ENCODE measurements around the gene GAL3ST1.
"Not testable (repeated sequence)": the region's sequence is repeated elsewhere in the genome, so short reads cannot be mapped to it uniquely, and the experiment has no call there.

Gene GAL3ST1

GRCh38 chr22:30564761-30565119 is 9.7 kb downstream of the GAL3ST1 start:
- no peak for DNase-seq (ENCODE audit: low read depth in 2 of 2)

- DNase-seq (ENCODE audit: low read depth in 2 of 2) = no peak
Observed at GRCh38 chr22:30564045-30564760, 10.3 kb downstream of the GAL3ST1 start.

- no peak for DNase-seq (ENCODE audit: low read depth in 2 of 2)
Observed at GRCh38 chr22:30562366-30562765, 12.1 kb downstream of the GAL3ST1 start.

- DNase-seq (ENCODE audit: low read depth in 2 of 2) = no peak
Observed at GRCh38 chr22:30561402-30562189, 12.9 kb downstream of the GAL3ST1 start.

DNA sequence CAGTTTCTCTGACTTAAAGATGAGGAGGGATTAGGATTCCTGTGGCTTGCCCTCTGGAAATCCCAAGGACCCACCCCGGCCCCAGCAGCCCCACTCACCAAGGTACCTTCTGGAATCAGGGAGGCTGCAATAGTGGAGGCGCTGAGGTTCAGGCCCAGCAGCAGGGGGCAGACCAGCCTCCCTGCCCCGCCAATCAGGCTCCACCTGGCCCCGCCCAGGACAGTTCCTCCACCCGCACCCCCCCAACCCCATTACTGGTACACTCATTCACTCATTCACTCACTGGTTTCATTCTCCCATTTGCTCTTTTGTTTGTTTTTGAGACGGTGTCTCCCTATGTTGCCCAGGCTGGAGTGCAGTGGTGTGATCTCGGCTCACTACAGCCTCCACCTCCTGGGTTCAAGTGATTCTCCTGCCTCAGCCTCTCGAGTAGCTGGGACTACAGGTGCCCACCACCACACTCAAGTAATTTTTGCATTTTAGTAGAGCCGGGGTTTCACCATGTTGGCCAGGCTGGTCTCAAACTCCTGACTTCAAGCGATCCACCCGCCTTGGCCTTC is 13.7 kb downstream of the GAL3ST1 start:
- not testable (repeated sequence) for DNase-seq (ENCODE audit: low read depth in 2 of 2)

DNA sequence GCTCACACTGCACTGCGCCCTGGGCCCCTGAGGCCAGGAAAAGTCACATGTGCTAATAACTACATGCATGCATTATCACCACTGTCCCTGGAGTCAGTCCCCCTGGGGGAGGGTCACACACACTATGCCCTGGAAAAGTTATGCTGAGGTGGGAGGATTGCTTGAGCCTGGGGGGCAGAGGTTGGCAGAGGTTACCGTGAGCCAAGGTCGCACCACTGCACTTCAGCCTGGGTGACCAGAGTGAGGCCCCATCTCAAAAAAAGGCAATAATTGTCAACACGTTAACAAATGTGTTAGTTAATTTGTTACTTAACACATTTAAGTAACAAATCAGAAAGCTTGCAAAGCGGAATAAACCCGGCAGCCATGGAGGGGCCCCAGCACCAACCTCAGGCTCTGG is 14.6 kb downstream of the GAL3ST1 start:
- DNase-seq (ENCODE audit: low read depth in 2 of 2) = no peak

DNA sequence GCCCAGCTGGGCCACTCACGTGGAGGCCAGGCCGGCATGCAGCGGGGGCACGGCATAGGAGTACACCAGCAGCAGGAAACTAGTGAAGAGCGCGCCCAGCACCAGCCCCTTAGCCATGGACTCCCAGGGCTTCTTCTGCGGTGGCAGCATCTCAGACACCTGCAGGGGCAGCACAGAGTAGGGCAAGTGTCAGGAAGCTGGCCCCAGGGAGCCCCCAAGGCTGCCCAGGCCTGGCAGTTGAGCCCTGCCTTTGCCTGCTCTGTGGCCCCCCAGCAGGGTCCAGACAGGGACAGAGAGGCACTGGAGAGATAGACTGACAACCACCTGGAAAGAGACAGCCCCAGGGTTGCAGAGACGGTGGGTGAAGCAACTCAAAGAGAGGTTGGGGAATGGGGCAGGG is 17.2 kb downstream of the GAL3ST1 start:
- DNase-seq (ENCODE audit: low read depth in 2 of 2) = no peak

- no peak for DNase-seq (ENCODE audit: low read depth in 2 of 2)
Observed at GRCh38 chr22:30556388-30556787, 18.1 kb downstream of the GAL3ST1 start.

GRCh38 chr22:30555282-30556210 is 18.9 kb downstream of the GAL3ST1 start:
- DNase-seq (ENCODE audit: low read depth in 2 of 2) = no peak

- no peak for DNase-seq (ENCODE audit: low read depth in 2 of 2)
Observed at GRCh38 chr22:30553971-30554370, 20.5 kb downstream of the GAL3ST1 start.

GRCh38 chr22:30552719-30553118 is 21.7 kb downstream of the GAL3ST1 start:
- DNase-seq (ENCODE audit: low read depth in 2 of 2) = no peak

GRCh38 chr22:30551813-30552212 is 22.7 kb downstream of the GAL3ST1 start:
- not testable (repeated sequence) for DNase-seq (ENCODE audit: low read depth in 2 of 2)

- DNase-seq (ENCODE audit: low read depth in 2 of 2) = no peak
Observed at GRCh38 chr22:30547188-30547587, 27.3 kb downstream of the GAL3ST1 start.

GRCh38 chr22:30546616-30547015 is 27.8 kb downstream of the GAL3ST1 start, which contains the start of gene SEC14L6:
Gene SEC14L6, minus strand, starts transcription at chr22:30546741. Its CDS starts 59 bp downstream, at chr22:30546682.
- DNase-seq (ENCODE audit: low read depth in 2 of 2) = no peak

DNA sequence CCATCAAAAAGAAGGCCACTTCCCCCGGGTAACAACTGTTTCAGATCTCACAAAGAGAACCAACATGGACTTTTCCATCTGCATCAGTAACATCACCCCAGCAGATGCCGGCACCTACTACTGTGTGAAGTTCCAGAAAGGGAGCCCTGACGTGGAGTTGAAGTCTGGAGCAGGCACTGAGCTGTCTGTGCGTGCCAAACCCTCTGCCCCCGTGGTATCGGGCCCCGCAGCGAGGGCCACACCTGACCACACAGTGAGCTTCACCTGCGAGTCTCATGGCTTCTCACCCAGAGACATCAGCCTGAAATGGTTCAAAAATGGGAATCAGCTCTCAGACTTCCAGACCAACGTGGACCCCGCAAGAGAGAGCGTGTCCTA is 31.7 kb downstream of the GAL3ST1 start:
- no peak for DNase-seq (ENCODE audit: low read depth in 2 of 2)

DNA sequence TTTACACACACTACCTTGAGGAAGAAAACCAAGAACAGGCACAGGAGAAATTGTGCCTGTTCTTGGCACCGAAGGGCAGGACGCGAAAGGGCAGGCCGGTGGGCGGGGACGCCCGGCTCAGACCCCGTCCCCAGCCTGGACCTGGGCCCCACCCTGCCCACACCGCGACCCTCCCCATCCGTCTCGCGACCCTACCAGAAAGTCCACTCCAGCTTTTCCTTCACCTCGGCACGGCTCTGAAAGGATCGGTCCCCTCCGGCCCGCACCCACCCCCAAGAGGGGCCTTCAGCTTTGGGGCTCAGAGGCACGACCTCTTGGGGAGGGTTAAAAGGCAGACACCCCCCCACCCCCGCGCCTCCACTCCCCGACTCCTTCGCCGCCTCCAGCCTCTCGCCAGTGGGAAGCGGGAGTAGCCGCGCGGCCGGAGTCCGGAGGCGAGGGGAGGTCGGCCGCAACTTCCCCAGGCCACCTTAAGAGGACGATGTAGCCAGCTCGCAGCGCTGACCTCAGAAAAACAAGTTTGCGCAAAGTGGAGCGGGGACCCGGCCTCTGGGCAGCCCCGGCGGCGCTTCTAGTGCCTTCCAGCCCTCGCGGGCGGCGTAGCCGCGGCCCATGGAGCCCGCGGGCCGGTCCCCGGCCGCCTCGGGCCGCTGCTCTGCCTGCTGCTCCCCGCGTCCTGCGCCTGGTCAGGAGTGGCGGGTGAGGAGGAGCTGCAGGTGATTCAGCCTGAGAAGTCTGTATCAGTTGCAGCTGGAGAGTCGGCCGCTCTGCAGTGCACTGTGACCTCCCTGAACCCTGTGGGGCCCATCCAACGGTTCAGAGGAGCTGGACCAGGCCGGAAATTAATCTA is 32.3 kb downstream of the GAL3ST1 start:
- DNase-seq (ENCODE audit: low read depth in 2 of 2) = no peak

GRCh38 chr22:30541511-30541910 is 33.0 kb downstream of the GAL3ST1 start:
- DNase-seq (ENCODE audit: low read depth in 2 of 2) = not testable (repeated sequence)

- no peak for DNase-seq (ENCODE audit: low read depth in 2 of 2)
Observed at GRCh38 chr22:30539368-30539767, 35.1 kb downstream of the GAL3ST1 start.

DNA sequence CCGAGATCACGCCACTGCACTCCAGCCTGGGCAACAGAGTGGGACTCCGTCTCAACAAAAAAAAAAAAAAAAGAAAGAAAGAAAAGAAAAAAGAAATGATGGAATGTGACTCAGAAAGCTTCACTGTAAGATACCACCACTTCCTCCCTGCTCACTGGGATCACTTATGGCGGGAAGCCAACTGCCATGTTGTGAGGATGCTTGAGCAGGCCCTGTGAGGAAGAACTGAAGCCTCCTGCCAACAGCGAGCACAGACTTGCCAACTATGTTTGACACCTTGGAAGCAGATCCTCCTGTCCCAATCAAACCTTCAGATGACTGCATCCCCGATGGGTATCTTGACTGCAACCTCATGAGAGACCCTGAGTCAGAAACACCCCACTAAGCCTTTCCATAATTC is 36.2 kb downstream of the GAL3ST1 start:
- DNase-seq (ENCODE audit: low read depth in 2 of 2) = no peak

DNA sequence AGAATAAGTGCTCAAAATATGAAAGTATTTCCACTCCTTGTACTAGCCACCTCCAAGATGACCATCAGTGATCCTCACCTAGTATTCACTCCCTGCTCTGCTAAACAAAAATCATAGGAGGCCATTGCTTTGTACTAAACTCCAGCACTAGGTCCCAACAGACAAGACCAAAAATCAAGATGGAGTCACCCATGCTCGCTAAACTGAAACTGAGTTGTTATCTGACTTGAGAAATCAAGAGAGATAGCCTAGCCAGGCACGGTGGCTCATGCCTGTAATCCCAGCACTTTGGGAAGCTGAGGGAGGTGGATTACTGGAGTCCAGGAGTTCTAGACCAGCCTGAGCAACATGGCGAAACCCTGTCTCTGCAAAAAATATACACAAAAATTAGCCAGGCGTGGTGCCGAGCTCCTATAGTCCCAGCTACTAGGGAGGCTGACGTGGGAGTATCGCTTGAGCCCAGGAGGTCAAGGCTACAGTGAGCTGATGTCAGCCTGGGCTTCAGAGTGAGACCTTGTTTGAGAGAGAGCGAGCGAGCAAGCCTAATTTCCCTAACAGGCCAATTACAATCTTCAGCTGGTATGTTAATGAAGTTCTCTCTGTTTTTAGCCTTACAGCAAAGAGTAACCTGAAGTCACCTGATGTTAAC is 37.3 kb downstream of the GAL3ST1 start:
- DNase-seq (ENCODE audit: low read depth in 2 of 2) = no peak

All from stimulated activated CD4-positive, alpha-beta T cell treated with anti-CD3 and anti-CD28 coated beads, Interleukin-1b, Interleukin-23, amount 100 ng/mL, for 1 hour (primary cell).